HG03442 (cell line): ENCODE measurements around the gene IQSEC2.

ENCODE experiments used
- ATAC-seq: cut with Tn5 transposase; IDR thresholded peaks from one replicate; pipeline ENCODE4 v1.9.1; 2021; ENCODE audit warnings: mild to moderate bottlenecking, moderate library complexity; ENCODE audit not compliant: unreplicated experiment

The IQSEC2 gene

DNA sequence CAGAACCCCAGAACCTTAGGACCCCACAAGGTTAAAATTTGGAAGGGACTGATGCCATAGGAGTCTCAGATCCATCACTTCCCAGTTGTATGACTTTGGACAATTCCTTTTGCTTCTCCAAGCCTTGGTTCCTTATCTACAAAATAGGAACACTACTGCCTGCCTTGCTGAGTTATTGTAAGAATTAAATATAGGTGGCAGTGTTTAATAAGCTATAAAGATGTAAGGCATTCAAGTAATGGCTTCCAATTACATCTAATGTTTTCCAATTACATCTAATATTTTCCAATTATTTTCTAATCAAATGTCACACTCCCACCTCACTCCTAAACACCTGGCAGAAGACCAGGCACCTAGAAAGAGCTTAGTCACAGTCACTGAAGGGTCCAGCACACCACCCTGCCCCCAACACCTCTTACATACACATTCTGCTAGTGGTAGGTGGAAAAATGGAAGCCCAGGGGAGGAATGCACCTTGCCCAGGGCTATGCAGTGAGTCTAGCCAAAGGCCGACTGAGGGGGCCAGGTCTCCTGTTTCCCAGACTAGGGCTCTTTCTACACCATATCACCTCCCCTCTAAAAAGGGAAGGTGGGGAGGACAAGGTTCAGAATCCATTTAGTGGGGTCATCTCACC lies 31.9 kb downstream of the IQSEC2 start:
- no peak for ATAC-seq

DNA sequence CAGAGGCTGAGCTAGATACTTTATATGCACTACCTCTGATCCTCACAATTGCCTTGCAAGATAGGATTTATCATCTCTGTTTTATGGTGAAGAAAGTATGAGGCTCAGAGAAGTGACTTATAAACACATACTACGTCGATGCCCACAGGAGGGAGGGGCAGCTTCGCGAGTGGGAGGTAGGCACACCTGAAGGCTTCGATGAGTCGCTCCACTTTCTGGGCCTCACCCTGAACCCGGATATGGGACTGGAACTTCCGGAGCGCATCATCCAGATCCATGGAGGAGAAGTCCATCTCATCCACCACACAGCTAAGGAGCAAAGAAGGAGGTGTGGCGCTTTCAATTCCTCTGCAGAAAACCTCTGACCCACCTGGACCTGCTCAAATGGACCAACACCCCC lies 33.5 kb downstream of the IQSEC2 start:
- no peak for ATAC-seq

DNA sequence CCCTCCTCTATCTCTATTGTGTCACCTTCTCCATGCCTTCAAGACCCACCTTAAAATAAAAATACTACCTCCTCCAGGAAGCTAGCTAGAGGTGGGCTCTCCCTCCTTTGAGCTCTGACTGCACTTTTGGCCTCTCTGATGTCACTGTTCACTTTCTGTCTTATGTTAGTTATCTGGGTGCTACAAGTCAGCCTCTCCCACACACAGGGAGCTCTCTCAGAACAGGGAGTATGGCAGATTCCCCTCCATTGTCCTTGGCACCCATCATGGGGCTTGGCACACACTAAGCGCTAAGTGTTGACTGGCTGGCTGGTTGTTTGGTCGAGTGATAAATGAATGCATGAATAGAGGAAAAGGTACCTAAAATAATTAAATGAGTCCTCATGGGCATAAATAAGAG lies 35.2 kb downstream of the IQSEC2 start:
- ATAC-seq = no peak

DNA sequence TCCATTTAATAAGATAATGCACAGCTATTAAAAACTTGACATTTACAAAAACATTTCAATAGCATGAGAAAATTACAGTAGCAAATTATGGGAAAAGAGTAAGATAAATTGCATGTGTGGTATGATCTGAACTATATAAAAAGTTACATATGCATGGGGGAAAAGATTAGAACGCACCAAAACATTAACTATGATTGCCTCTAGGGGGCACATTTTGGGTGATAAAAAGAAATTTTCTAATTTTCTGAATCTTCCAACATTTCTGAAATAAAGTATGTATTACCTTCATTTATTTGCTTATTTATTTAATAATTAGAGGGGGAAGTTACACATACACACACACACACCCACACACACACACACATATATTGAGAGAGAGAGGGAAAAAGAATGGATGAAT lies 36.8 kb downstream of the IQSEC2 start:
- no peak for ATAC-seq

DNA sequence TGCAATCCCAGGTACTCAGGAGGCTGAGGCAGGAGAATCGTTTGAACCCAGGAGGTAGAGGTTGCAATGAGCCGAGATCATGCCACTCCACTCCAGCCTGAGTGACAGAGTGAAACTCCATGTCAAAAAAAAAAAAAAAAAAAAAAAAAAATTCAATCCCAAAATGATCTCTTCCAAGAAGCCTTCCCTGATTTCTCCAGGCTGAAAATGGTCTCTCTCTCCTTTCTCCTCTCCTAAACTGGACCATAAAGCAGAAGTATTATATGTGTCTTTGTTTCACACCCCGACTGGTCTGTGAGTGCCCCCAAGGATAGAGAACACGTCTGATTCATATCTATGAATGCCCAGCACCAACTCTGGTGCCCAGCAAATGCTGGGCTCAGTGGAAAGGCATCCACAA lies 39.1 kb downstream of the IQSEC2 start:
- no peak for ATAC-seq

DNA sequence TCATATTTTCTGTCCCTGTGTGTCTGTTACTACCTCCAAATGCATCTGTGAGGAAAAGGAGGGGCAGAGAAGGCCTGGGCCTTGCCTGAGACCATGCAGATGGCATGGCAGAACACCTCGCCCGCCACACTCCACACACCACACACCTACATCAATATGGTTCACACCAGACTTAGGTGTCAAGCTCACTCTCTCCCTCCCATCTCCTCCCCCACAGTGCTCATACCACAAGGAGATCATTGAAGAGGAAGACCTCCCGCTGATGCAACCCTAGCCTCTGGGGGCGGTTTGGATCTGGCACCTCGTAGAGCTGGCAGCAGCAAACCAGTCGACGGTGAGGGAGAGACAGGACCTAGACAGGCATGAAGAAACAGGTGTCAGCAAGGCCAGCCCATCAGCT lies 39.8 kb downstream of the IQSEC2 start:
- no peak for ATAC-seq

DNA sequence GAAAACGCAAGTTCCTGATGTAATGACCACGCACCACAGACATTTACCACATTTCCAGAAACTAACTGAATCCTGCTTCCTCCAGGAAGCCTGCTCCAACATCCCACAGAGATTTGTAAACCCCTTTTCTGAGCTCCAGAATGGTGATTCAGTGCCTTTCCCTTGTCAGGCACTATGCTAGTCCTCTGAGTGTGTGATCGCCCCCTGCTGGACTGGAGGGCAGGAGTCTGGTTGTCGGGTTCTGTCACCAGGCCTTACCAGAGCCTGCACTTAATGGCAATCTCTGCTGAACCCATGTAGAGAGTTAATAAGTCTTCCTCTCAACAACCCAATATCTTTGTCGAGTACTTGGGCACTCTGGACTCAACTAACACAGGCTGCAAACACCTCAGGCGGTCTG lies 41.9 kb downstream of the IQSEC2 start:
- no peak for ATAC-seq

DNA sequence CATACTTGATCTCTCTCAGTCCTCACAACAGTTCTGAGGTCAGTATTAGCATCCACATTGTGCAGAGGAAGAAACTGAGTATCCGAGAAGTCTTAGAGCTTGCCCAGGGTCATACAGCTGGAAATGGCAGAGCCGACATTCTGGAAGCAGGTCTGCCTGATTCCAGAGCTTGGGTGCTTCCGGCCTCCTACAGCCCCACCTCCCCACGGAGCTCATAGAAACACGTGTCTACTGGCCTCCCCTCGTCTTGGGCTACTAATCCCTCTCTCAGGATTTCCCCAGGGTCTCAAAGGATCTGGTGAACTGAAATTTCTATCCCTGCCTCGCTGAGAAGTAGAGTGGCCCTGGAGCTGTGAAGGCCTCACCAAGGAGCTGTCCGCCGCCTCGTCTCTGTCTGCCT lies 44.3 kb downstream of the IQSEC2 start:
- ATAC-seq = no peak

DNA sequence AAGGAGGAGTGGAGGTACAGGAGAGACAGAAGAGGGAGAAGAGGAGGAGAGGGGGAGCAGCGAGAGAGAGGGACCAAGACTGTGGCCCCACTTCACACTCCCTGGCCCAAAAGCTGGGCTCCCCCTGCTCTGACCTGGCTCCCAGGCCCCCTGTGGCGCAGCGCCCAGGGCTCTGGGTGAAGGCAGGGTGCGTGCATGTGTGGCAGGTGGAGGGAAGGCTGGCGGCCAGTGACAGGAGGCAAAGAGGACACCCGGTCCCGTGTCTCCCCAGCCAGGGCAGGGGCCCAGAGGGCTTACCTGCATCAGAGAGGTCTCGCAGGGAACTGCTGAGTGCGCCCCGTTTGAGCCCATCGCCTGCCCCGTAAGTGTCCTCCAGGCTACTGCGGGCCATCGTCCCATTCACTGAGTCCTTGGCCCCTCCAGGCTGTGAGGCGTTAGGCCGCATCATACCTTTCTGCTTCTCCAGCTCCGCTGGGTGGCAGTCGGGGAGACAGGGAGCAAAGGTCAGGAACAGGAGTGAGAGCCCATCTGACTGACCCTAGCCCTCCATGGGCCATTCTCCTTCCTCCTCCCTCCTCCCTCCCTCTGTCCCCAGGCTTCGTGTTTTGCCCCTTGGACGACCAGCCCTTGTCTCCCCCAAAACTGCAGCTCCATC lies 45.2 kb downstream of the IQSEC2 start:
- no peak for ATAC-seq

DNA sequence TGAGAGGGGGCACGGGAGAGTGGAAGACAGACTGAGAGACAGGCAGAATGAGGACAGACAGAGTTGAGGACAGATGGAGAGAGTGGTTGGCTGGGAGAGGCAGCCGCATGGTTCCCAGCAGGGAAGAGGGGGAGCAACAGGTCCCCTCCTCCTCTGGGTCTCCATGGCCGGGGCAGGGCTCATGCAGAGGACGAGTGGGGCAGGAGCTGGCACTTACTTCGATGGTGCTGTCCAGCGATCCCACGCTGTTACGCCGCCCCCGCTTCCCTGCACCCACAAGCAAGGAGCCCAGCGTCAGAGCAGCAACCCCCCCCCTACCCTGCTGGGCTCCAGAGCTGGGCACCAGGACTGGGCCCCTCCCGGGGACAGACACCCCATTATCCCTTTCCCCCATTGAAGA lies 45.8 kb downstream of the IQSEC2 start:
- no peak for ATAC-seq

DNA sequence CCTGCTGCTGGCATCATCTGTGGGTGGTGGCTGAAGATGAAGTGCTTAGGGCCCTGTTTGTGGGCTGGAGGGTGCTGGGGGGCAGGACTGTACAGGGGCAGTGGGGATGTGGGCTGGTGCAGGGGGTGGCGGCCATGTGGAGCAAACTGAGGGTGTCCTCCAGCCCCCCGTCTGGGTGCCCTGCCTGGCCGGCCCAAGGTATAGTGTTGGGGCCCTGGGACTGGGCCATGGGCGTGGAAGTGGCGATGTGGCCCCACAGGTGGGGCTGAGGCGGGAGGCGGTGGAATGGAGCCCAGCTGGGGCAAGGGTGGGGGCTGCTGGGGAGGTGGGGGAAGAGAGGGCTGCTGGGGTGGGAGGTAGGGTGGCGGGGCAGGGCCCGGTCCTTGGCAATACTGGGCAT lies 46.9 kb downstream of the IQSEC2 start:
- ATAC-seq = no peak

DNA sequence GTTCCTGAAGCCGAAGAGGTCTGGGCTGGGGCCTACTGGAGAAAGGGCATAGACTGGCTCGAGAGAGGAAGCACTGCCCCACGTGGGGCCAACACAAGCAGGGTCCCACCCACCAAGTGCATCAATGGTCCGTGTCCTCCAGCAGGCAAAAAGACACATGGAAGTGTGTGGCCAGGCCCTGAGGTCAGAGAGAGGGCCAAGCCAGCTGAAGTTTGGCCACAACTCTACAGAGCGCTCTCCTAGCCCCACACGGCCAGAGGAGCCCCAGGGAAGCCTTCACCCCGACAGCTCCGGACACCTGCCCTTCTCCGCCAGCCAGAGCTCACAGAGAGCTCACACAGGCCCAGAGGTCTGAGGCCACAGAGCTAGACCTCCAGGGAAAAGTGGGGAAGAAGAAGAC lies 47.8 kb downstream of the IQSEC2 start:
- ATAC-seq = no peak

DNA sequence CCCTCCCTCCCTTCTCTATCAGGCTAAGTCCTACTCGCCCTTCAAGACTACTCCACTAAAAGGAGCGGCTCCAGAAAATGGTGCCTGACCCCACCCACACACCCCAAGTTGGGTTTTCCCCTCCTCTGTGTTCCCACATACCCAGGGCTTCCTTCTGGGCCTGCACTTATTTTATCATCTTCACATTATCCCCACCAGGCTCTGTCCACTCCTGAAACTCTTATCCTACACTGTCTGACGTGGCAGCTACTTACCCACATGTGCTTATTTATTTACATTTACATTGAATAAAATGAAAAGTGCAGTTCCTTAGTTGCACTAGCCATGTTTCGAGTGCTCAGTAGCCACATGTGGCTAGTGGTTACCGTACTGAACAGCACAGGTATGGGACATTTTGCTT lies 51.3 kb downstream of the IQSEC2 start:
- no peak for ATAC-seq

DNA sequence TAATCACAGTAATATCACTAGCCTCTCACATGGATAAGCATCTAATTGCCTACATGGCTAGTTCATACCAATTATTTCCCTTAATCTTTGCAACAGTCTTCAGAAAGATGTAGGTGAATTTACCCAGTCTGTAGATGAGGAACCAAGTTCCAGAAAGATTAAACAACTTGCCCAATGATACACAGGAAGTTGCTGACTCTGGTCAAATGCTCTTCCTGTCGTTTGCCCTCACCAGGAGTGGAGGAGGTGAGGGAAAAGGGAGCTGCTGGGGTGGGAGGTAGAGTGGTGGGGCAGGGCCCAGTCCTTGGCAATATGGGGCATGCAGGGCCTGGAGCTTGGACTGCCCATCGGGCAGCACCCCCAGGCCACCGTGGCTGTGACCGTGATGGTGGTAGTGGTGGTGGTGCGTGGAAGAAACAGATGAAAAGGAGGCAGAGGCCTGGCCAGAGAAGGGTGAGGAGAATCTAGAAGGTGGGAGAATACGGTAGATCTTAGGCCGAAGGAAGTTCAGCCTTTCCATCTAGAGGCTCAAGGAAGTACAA lies 54.1 kb downstream of the IQSEC2 start:
- ATAC-seq = no peak

DNA sequence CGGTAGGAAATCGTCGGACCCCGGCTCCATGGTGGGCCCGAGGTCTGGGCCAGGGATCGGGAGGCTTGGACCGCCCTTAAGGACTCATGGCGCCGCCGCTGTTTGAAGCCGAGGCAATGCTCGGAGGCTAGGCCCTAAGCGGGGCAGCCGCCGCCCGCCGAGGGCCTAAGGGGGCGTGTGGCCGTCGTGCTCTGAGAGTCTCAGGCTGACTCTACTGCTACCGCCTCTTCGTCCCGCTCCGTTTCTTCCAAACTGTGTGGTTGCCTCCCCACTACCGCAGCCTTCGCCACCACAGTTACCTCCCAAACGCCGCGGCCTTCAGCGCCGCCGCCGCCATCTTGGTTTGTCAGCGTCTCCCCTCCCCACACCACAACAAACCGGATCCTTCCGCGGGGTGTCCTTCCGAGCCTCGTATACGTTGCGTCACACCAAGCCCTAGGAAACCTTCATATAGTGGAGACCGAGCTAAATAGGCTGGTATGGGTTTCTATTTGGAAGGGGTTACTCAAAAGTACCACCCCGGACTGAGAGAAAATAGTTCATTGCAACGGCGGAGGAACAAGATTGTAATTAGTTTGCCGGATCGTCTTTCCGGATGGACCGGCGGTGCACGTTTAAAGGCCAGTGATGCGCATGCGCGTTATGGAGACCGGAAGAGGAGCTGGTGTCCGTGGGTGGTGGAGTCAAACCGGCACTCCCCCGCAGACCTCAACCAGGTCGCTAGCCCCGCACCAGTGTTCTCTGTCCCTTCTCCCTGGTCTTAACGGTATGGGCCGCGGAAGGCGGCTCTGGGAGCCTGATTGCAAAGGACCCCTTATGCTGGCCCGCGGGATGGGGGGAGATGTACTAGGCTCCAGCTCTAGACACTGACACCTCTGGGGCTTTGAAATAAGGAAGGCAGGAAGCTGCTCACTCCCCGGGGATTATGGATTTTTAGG lies 56.3 kb downstream of the IQSEC2 start, which contains the start of gene KDM5C:
KDM5C (minus strand) TSS at position 348 of the 938 bp plus-strand sequence; CDS start at position 30, 318 bp downstream.
- ATAC-seq = peak; percentile 73

DNA sequence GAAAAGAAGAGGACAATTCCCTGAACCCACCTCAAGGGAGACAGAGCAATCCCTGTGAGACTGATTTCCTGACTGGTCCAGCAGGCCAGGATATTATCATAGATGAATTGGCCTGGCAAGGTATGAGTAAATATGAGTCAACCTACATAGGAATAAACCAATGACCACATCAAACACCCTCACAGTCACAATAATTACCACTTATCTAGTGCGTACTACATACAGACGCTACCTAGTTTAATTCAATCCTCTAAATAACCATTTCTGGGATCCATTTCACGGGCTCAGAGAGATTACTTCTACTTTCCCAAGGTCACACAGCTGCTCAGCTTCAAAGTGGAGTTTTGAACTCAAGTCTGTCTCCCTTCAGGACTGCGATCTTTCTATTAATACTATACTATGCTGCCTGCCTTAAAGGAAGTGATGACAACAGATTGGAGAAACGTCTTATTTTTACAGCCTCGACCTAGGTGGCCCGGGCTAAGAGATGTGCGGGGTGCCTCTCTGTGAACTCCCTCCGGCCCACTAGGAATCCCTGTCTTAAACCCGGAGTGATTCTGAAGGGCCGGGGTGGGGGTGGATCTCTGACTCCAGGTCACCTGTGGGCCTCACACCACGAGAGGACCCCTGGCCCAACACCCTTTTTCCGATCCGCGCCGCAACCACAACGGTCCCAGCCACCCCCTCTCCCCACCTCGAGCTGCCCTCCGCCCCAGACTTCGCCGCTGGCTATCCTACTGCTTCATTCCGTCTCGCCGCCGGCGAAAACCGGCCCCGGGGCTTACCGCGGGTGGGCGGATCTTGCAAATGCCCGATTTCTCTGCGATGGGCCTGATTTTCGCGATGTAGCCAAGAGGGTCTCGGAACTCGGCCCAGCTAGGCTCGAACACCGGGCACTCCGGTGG lies 57.2 kb downstream of the IQSEC2 start:
- peak; percentile 19 for ATAC-seq

DNA sequence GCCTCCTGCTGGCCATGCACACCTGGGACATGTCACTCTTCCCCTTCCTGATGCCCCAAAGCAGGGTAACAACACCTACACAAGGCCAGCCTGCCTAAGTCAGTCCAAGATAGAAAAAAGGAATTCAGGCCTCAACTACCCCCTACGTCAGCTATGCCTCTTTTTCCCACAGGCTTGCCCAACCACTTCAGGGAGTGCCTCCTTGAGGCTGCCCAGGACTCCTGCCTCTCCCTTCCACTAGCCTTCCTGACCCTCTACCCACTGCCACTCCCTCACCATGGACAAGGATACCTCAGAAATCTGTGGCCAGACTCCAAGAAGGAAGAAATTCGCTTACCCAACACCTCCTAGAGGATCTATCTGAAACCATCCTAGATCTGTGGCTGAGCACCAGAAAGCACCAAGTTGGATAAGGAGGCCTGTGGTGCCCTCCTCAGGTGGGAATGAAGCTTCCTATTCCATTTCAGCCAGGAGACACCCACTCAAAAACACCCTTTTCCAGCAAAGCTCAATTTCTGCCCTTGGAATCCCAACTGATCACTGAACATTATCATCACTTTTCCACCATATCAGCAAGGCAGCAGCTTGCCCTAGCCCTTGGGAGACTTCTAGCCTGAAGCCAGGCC lies 58.2 kb downstream of the IQSEC2 start:
- ATAC-seq = no peak
